Hepatocyte (in vitro differentiated cells): ENCODE results near the gene MAPRE3. TPM values are rescaled to one million over a fixed set of nuclear protein-coding genes. Genes with fewer than 3 reads are reported as not detected.

Experiments
- DNase-seq: peaks from one replicate; pipeline ENCODE4 v3.0.0-alpha.2; 2016; ENCODE audit warnings: low spot score
- H2AFZ ChIP-seq: fragments of 200-600 bp; sonication (generic); 2 replicates; pipeline ENCODE4 v1.6.0; 2016; ENCODE audit warnings: antibody characterized with exemption, mild to moderate bottlenecking
- H3K27ac ChIP-seq: fragments of 200-600 bp; sonication (generic); 2 replicates; pipeline ENCODE4 v1.5.1; 2016; ENCODE audit warnings: mild to moderate bottlenecking
- H3K27me3 ChIP-seq: fragments of 200-600 bp; sonication (generic); 2 replicates; pipeline ENCODE4 v1.6.1; 2016
- H3K36me3 ChIP-seq: fragments of 200-600 bp; sonication (generic); replicated peaks from 2 replicates; pipeline ENCODE4 v1.5.1; 2016; ENCODE audit warnings: low read depth; ENCODE audit not compliant: insufficient read depth
- H3K4me1 ChIP-seq: fragments of 200-600 bp; sonication (generic); 2 replicates; pipeline ENCODE4 v1.5.1; 2016; ENCODE audit warnings: mild to moderate bottlenecking, moderate library complexity; ENCODE audit not compliant: insufficient read depth
- H3K4me2 ChIP-seq: fragments of 200-600 bp; sonication (generic); 2 replicates; pipeline ENCODE4 v1.6.0; 2016
- H3K4me3 ChIP-seq: fragments of 200-600 bp; sonication (generic); 2 replicates; pipeline ENCODE4 v1.5.1; 2016; ENCODE audit warnings: mild to moderate bottlenecking
- H3K79me2 ChIP-seq: fragments of 200-600 bp; sonication (generic); 2 replicates; pipeline ENCODE4 v1.6.0; 2017; ENCODE audit warnings: mild to moderate bottlenecking
- H3K9me2 ChIP-seq: fragments of 200-600 bp; sonication (generic); replicated peaks from 2 replicates; pipeline ENCODE4 v1.6.0; 2017; ENCODE audit warnings: mild to moderate bottlenecking; ENCODE audit not compliant: insufficient read depth
- H3K9me3 ChIP-seq: fragments of 200-600 bp; sonication (generic); 2 replicates; pipeline ENCODE4 v1.5.1; 2016; ENCODE audit warnings: low read depth, mild to moderate bottlenecking
- H4K20me1 ChIP-seq: fragments of 200-600 bp; sonication (generic); 2 replicates; pipeline ENCODE4 v1.6.0; 2016; ENCODE audit warnings: mild to moderate bottlenecking; ENCODE audit not compliant: insufficient read depth, poor library complexity, severe bottlenecking
- EZH2 ChIP-seq: fragments of 200-600 bp; sonication (generic); IDR thresholded peaks from 2 replicates; pipeline ENCODE4 v1.6.1; 2016; ENCODE audit warnings: antibody characterized with exemption, mild to moderate bottlenecking, borderline replicate concordance
- EZH2phosphoT487 ChIP-seq: fragments of 200-600 bp; sonication (generic); IDR thresholded peaks from one replicate; pipeline ENCODE4 v1.6.1; 2018; ENCODE audit warnings: antibody characterized with exemption, mild to moderate bottlenecking, low read depth, moderate library complexity; ENCODE audit not compliant: unreplicated experiment, severe bottlenecking
- WGBS: methylation state at CpG from one replicate; pipeline ENCODE4 v1.1.6; 2016; ENCODE audit warnings: low lambda C conversion rate; ENCODE audit errors: missing lambda C conversion rate; 5-methylcytosine and 5-hydroxymethylcytosine counted together
- polyA plus RNA-seq: library from polyadenylated mRNA; unstranded; fragments of >200 nt; fragmentation: Nextera tagmentation; extraction: Ambion mirVana; gene quantifications from 2 replicates; pipeline ENCODE4 v1.2.1, GENCODE V29; 2016
- total RNA-seq: library from RNA; depleted of rRNA; stranded (reverse); fragments of >200 nt; gene quantifications from 2 replicates; pipeline ENCODE4 v1.2.3, GENCODE V29; 2014
- TF ChIP-seq, protein P1 (sequence below): fragments of 200-600 bp; sonication (generic); IDR thresholded peaks from 2 replicates; pipeline ENCODE4 v1.5.1; 2016; ENCODE audit warnings: antibody characterized with exemption, mild to moderate bottlenecking; ENCODE audit not compliant: poor library complexity

The MAPRE3 gene
- total and polyA plus RNA-seq, 2 experiments from 2014 or later: 8.6 to 23.6 TPM

GRCh38 chr2:26946841-26947784, 23.3 kb upstream of the MAPRE3 start:
- Histone ChIP-seq H2AFZ (no peak overlapping the region), H3K4me1 (no peaks in the 10 kb centered on the region), H3K36me3 (no peaks in the 10 kb centered on the region), H3K27me3 (peaks cover 8% of the 10 kb centered on the region), H3K9me2 (no peaks in the 10 kb centered on the region), H4K20me1 (no peaks in the 10 kb centered on the region), H3K27ac (no peak overlapping the region), H3K9me3 (no peaks in the 10 kb centered on the region), H3K4me2 (no peak overlapping the region), H3K4me3 (no peak overlapping the region), H3K79me2 (no peaks in the 10 kb centered on the region)
- DNase-seq: peak; percentile 22
- WGBS: 83% methylated on average over 34 of the region's 34 CpGs
- TF ChIP-seq EZH2phosphoT487: no peak
- TF ChIP-seq EZH2: no peak
- TF ChIP-seq, protein P1, sequence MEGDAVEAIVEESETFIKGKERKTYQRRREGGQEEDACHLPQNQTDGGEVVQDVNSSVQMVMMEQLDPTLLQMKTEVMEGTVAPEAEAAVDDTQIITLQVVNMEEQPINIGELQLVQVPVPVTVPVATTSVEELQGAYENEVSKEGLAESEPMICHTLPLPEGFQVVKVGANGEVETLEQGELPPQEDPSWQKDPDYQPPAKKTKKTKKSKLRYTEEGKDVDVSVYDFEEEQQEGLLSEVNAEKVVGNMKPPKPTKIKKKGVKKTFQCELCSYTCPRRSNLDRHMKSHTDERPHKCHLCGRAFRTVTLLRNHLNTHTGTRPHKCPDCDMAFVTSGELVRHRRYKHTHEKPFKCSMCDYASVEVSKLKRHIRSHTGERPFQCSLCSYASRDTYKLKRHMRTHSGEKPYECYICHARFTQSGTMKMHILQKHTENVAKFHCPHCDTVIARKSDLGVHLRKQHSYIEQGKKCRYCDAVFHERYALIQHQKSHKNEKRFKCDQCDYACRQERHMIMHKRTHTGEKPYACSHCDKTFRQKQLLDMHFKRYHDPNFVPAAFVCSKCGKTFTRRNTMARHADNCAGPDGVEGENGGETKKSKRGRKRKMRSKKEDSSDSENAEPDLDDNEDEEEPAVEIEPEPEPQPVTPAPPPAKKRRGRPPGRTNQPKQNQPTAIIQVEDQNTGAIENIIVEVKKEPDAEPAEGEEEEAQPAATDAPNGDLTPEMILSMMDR: no peak

DNA sequence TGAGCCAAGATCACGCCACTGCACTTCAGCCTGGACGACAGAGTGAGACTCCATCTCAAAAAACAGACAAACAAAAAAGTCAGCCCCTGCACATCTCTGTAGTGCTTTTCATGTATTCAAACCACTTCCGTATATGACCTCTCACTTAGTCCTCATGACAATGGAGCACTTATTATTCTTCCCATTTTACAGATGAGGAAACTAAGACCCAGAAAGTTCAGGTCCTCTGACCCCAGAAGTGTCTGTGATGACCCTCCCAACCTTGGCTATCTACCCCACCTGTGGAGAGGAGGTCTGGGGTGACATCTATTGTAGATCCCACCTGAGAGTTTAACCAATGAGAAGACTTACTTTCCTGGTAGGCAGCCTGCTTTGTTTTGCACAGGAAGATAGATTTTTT, 21.6 kb upstream of the MAPRE3 start:
- WGBS: 95% methylated on average over 3 of the region's 3 CpGs

DNA sequence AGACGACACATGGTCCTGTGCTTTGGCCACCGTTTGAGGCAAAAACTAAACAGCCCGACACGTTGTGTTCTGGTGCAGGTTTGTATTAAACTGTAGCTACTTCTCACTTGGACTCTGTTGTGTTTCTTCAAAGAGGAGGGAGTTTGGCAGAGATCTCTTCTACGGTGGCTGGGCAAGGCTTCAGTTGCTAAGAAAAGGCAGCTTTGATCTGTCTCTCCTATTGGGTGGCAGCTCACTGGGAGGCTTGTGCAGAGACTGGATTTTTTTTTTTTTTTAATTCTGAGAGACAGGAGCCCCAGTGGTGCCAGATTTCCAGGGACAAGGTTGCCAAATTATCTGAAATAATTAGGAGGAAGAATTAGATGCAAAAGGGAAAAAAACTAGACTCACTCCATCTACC, 20.2 kb upstream of the MAPRE3 start:
- Histone ChIP-seq H3K79me2 (no peaks in the 10 kb centered on the region), H3K4me2 (no peak overlapping the region), H2AFZ (no peak overlapping the region), H3K27me3 (peaks cover 15% of the 10 kb centered on the region), H4K20me1 (no peaks in the 10 kb centered on the region), H3K36me3 (no peaks in the 10 kb centered on the region), H3K9me3 (no peaks in the 10 kb centered on the region), H3K9me2 (no peaks in the 10 kb centered on the region), H3K4me3 (no peak overlapping the region), H3K4me1 (no peaks in the 10 kb centered on the region), H3K27ac (no peak overlapping the region)
- no peak for TF ChIP-seq EZH2
- TF ChIP-seq, protein P1: no peak
- TF ChIP-seq EZH2phosphoT487: no peak
- WGBS: 87% methylated on average over 5 of the region's 5 CpGs
- no peak for DNase-seq

More for the DNA sequence above, 21.6 kb upstream of the MAPRE3 start:
- no peak overlapping the region for H3K4me2 ChIP-seq
- no peak overlapping the region for H2AFZ ChIP-seq
- no peaks in the 10 kb centered on the region for H4K20me1 ChIP-seq
- H3K36me3 ChIP-seq: no peaks in the 10 kb centered on the region
- no peaks in the 10 kb centered on the region for H3K9me2 ChIP-seq
- no peaks in the 10 kb centered on the region for H3K4me1 ChIP-seq
- no peak overlapping the region for H3K27ac ChIP-seq
- H3K27me3 ChIP-seq: peaks cover 7% of the 10 kb centered on the region
- TF ChIP-seq EZH2phosphoT487 (no peak), EZH2 (no peak)
- TF ChIP-seq, protein P1: no peak
- no peaks in the 10 kb centered on the region for H3K9me3 ChIP-seq
- DNase-seq: no peak
- H3K4me3 ChIP-seq: no peak overlapping the region
- H3K79me2 ChIP-seq: no peaks in the 10 kb centered on the region
